ENCODE data around the gene HCN2. TPM values are rescaled to one million over a fixed set of nuclear protein-coding genes. Genes with fewer than 3 reads are reported as not detected.
"Not testable (repeated sequence)": the region's sequence is repeated elsewhere in the genome, so short reads cannot be mapped to it uniquely, and the experiment has no call there.

Gene HCN2
- polyA plus RNA-seq, 1 of the 3 experiments (the other 2 are of a cell fraction), result 5.6 TPM

GRCh38 chr19:602391-603301, 13.0 kb downstream of the HCN2 start:
- POLR2A ChIA-PET, result no interaction called here

GRCh38 chr19:603302-603639, 13.6 kb downstream of the HCN2 start:
- H3K4me2 ChIP-seq; POLR2A ChIA-PET; H3K9me2 ChIP-seq; H3K27ac ChIP-seq (ENCODE audit: low read depth in 2 of 2, low read length in 1 of 2); CTCF ChIA-PET; H4K20me1 ChIP-seq (ENCODE audit: insufficient read depth); DNase-seq; H3K4me3 ChIP-seq (ENCODE audit: low read depth in 2 of 2, low read length in 1 of 2); H2AFZ ChIP-seq (ENCODE audit: low read depth); H3K36me3 ChIP-seq (replicated peaks in 1 of 2; ENCODE audit: control insufficient read depth in 1 of 2, insufficient read depth in 2 of 2, low read length in 1 of 2); H3K27me3 ChIP-seq (ENCODE audit: insufficient read depth); H3K4me1 ChIP-seq (ENCODE audit: control insufficient read depth in 1 of 2, insufficient read depth in 2 of 2, low read depth in 1 of 2, low read length in 1 of 2); H3K9ac ChIP-seq; H3K79me2 ChIP-seq (ENCODE audit: insufficient read depth); H3K9me3 ChIP-seq; H3F3A ChIP-seq (replicated peaks; ENCODE audit: insufficient read depth): not testable (repeated sequence)
- WGBS (ENCODE audit: low lambda C conversion rate), result 92% methylated on average over 7 of the region's 13 CpGs

More at GRCh38 chr19:602391-603301, 13.0 kb downstream of the HCN2 start:
- Histone ChIP-seq H3K79me2 (ENCODE audit: insufficient read depth) (no peaks in the 10 kb centered on the region), H3K9me2 (no peaks in the 10 kb centered on the region), H3F3A (replicated peaks; ENCODE audit: insufficient read depth) (peaks cover 7% of the 10 kb centered on the region), H3K9ac (no peak overlapping the region), H3K9me3 (no peaks in the 10 kb centered on the region), H3K4me2 (no peak overlapping the region), H3K36me3 (replicated peaks in 1 of 2; ENCODE audit: control insufficient read depth in 1 of 2, insufficient read depth in 2 of 2, low read length in 1 of 2) (no peaks in the 10 kb centered on the region), H3K4me1 (ENCODE audit: control insufficient read depth in 1 of 2, insufficient read depth in 2 of 2, low read depth in 1 of 2, low read length in 1 of 2) (peaks cover 0 to 3% of the 10 kb centered on the region in 2 experiments; a peak in 1 of 4 replicates), H3K27ac (ENCODE audit: low read depth in 2 of 2, low read length in 1 of 2) (no peak overlapping the region), H4K20me1 (ENCODE audit: insufficient read depth) (peaks cover 7% of the 10 kb centered on the region; the same call in 1 of the 2 replicates), H3K27me3 (ENCODE audit: insufficient read depth) (no peaks in the 10 kb centered on the region), H2AFZ (ENCODE audit: low read depth) (no peak overlapping the region), H3K4me3 (ENCODE audit: low read depth in 2 of 2, low read length in 1 of 2) (no peak overlapping the region)
- TF ChIP-seq ELF1 (IDR thresholded peaks at IDR 0.05) (no peak), USF2 (IDR thresholded peaks at IDR 0.05; ENCODE audit: borderline replicate concordance, low read depth, low read length) (no peak), TAF1 (IDR thresholded peaks at IDR 0.05; ENCODE audit: borderline replicate concordance, low read depth, low read length) (no peak), GATA2 (CRISPR knock-in tag; IDR thresholded peaks at IDR 0.05) (no peak), FOXM1 (IDR thresholded peaks at IDR 0.05; ENCODE audit: low read depth) (no peak), EP300 (IDR thresholded peaks at IDR 0.05; ENCODE audit: borderline replicate concordance in 1 of 2, low read depth in 1 of 2, low read length in 1 of 2) (no peak), EZH2phosphoT487 (IDR thresholded peaks at IDR 0.05; ENCODE audit: borderline replicate concordance, low read depth) (no peak), RCOR1 (IDR thresholded peaks at IDR 0.05; ENCODE audit: low read length) (no peak), CHD2 (IDR thresholded peaks at IDR 0.05; ENCODE audit: low read length, partially characterized antibody) (no peak), SIN3A (IDR thresholded peaks at IDR 0.05; ENCODE audit: borderline replicate concordance, low read depth, low read length) (no peak), TCF12 (IDR thresholded peaks at IDR 0.05) (no peak), RFX5 (IDR thresholded peaks at IDR 0.05; ENCODE audit: low read length) (no peak)
- TF ChIP-seq, protein P1, sequence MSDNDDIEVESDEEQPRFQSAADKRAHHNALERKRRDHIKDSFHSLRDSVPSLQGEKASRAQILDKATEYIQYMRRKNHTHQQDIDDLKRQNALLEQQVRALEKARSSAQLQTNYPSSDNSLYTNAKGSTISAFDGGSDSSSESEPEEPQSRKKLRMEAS (IDR thresholded peaks at IDR 0.05; ENCODE audit: low read depth), result no peak
- TF ChIP-seq, protein P2, sequence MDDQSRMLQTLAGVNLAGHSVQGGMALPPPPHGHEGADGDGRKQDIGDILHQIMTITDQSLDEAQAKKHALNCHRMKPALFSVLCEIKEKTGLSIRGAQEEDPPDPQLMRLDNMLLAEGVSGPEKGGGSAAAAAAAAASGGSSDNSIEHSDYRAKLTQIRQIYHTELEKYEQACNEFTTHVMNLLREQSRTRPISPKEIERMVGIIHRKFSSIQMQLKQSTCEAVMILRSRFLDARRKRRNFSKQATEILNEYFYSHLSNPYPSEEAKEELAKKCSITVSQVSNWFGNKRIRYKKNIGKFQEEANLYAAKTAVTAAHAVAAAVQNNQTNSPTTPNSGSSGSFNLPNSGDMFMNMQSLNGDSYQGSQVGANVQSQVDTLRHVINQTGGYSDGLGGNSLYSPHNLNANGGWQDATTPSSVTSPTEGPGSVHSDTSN (IDR thresholded peaks at IDR 0.05), result no peak
- TF ChIP-seq, protein P3, sequence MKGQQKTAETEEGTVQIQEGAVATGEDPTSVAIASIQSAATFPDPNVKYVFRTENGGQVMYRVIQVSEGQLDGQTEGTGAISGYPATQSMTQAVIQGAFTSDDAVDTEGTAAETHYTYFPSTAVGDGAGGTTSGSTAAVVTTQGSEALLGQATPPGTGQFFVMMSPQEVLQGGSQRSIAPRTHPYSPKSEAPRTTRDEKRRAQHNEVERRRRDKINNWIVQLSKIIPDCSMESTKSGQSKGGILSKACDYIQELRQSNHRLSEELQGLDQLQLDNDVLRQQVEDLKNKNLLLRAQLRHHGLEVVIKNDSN (IDR thresholded peaks at IDR 0.05; ENCODE audit: borderline replicate concordance, low read depth), result no peak
- TF ChIP-seq, protein P4, sequence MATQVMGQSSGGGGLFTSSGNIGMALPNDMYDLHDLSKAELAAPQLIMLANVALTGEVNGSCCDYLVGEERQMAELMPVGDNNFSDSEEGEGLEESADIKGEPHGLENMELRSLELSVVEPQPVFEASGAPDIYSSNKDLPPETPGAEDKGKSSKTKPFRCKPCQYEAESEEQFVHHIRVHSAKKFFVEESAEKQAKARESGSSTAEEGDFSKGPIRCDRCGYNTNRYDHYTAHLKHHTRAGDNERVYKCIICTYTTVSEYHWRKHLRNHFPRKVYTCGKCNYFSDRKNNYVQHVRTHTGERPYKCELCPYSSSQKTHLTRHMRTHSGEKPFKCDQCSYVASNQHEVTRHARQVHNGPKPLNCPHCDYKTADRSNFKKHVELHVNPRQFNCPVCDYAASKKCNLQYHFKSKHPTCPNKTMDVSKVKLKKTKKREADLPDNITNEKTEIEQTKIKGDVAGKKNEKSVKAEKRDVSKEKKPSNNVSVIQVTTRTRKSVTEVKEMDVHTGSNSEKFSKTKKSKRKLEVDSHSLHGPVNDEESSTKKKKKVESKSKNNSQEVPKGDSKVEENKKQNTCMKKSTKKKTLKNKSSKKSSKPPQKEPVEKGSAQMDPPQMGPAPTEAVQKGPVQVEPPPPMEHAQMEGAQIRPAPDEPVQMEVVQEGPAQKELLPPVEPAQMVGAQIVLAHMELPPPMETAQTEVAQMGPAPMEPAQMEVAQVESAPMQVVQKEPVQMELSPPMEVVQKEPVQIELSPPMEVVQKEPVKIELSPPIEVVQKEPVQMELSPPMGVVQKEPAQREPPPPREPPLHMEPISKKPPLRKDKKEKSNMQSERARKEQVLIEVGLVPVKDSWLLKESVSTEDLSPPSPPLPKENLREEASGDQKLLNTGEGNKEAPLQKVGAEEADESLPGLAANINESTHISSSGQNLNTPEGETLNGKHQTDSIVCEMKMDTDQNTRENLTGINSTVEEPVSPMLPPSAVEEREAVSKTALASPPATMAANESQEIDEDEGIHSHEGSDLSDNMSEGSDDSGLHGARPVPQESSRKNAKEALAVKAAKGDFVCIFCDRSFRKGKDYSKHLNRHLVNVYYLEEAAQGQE (IDR thresholded peaks at IDR 0.05; ENCODE audit: low read depth, low read length), result no peak
- CTCF ChIA-PET, result no interaction called here
- 97% methylated on average over 18 of the region's 35 CpGs for WGBS (ENCODE audit: low lambda C conversion rate)
- no peak for DNase-seq
